ENCODE results near the gene MIF4GD.

Gene MIF4GD

GRCh38 chr17:75232786-75233185 is 38.2 kb downstream of the MIF4GD start:
- no peak for DNase-seq (ENCODE audit: low read depth, low spot score)

DNA sequence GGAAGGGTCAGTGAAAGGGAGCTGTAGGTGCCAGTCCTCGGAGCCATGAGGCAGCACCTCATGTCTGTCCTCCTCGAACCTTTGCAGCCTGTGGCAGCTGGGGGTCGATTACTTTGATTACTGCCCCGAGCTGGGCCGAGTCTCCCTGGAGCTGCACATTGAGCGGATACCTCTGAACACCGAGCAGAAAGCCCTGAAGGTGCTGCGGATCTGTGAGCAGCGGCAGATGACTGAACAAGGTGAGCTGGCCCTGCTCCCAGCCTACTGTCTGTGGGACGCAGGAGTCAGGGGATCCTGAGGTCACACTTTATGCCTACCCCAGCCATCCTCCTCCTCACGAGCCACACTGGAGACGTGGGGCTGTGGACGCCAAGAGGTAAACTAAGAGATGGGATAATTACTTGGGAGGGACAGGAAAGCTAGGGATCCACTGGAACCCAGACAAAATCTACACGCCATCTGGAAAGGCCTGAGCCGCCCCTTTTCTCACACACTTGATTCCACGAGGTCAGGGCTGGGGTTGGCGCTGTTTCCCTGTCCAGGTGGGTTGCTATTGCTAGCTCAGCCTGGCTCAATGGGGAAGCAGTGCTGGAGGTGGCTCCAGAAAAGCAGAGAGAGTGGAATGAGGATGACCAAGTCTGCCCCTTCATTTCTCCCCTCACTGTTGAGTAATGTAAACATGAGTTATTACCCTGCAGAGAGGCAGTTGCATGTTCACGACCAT is 39.1 kb downstream of the MIF4GD start:
- no peak for DNase-seq (ENCODE audit: low read depth, low spot score)

GRCh38 chr17:75231071-75231470 is 40.0 kb downstream of the MIF4GD start:
- DNase-seq (ENCODE audit: low read depth, low spot score): no peak

DNA sequence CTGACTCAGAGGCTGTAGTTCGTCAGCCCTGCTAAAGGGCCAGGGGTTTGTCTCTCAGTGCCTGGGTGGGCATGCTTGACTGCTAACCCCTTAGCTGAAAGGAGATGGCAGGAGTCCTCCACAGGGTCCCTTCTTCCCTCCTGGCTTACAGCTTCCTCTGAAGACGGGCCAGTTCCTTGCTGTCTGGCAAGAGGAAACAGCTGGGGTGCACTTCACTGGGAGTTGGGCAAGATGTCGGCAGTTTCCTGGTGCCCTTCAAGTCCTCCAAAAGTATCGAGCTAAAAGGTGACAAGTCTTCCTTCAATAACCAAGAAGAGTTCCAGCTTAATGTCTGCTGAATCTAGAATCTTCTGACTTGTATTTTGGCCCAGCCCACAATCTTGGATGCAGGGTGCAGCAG is 42.2 kb downstream of the MIF4GD start:
- DNase-seq (ENCODE audit: low read depth, low spot score): no peak

- no peak for DNase-seq (ENCODE audit: low read depth, low spot score)
These were observed 42.7 kb downstream of the MIF4GD start for GRCh38 chr17:75228305-75228704.

DNA sequence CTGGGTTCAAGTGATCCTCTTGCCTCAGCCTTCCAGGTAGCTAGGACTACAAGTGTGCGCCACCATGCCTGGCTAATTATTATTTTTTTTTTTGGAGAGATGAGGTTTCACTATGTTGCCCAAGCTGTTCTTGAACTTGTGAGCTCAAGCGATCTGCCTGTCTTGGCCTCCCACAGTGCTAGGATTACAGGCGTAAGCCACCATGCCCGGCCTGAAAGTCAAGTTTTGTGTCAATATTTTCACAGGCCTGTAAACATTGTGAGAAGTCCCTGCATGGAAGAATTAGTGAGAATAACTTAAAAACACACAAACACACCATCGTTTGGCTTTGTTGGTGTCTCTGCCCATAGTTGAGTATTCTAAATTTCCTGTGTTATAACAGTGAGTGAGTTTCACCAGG is 43.3 kb downstream of the MIF4GD start:
- DNase-seq (ENCODE audit: low read depth, low spot score): no peak

DNA sequence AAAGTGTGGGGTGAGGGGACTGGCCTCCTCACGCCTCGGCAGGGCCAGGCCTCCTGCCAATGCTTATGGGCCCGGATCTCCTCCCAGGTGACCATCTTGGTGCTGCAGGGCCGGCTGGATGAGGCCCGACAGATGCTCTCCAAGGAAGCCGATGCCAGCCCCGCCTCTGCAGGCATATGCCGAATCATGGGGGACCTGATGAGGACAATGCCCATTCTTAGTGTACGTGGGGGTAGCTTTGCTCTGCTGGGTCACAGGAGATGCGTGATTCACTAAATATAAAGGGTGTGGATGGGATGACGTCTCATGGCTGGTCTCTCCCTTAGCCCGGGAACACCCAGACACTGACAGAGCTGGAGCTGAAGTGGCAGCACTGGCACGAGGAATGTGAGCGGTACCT is 46.0 kb downstream of the MIF4GD start:
- DNase-seq (ENCODE audit: low read depth, low spot score): no peak

GRCh38 chr17:75219815-75220214 is 51.2 kb downstream of the MIF4GD start:
- DNase-seq (ENCODE audit: low read depth, low spot score): no peak

GRCh38 chr17:75218131-75218530 is 52.9 kb downstream of the MIF4GD start:
- DNase-seq (ENCODE audit: low read depth, low spot score): no peak

Measured in smooth muscle cell of the brain vasculature (primary cell).